Gastrocnemius medialis (tissue), 4 donors: ENCODE results near the gene STOX2. TPM values are rescaled to one million over a fixed set of nuclear protein-coding genes. Genes with fewer than 3 reads are reported as not detected.

Source experiments
- ATAC-seq, 2 donors: fragments of 150-250 bp; one replicate each; pipeline ENCODE4 v1.9.1; 2016
- DNase-seq, 2 donors: peaks; one replicate each; pipeline ENCODE4 v3.0.0-alpha.2; 2019
- H3K27ac ChIP-seq, 4 donors: fragments of 200-600 bp; sonication (generic); 1 replicate in 1 of 4; 2 replicates in 3 of 4; pipeline ENCODE4 v1.5.1; 2016 to 2018; ENCODE audit warnings: mild to moderate bottlenecking in 2 of 4, moderate library complexity in 1 of 4
- H3K27me3 ChIP-seq, 3 donors: fragments of 200-600 bp; sonication (generic) in 2 of 3; 1 replicate in 1 of 3; 2 replicates in 2 of 3; pipeline versions ENCODE4 v1.5.1 to v1.6.0; 2016 to 2019; ENCODE audit warnings: mild to moderate bottlenecking in 1 of 3, moderate library complexity in 1 of 3
- H3K36me3 ChIP-seq, 2 donors: fragments of 200-600 bp; sonication (generic) in 1 of 2; one replicate each; pipeline ENCODE4 v1.5.1; 2017 to 2018
- H3K4me1 ChIP-seq, 2 donors: fragments of 200-600 bp; sonication (generic) in 1 of 2; one replicate each; pipeline ENCODE4 v1.5.1; 2016 to 2017; ENCODE audit warnings: mild to moderate bottlenecking in 2 of 2
- H3K4me3 ChIP-seq, 4 donors: fragments of 200-600 bp; sonication (generic) in 3 of 4; 1 replicate in 1 of 4; 2 replicates in 3 of 4; pipeline ENCODE4 v1.5.1; 2016 to 2019; ENCODE audit warnings: mild to moderate bottlenecking in 2 of 4
- H3K9me3 ChIP-seq, 3 donors: fragments of 200-600 bp; sonication (generic) in 2 of 3; 1 replicate in 1 of 3; 2 replicates in 2 of 3; pipeline ENCODE4 v1.5.1; 2016 to 2019
- CTCF ChIP-seq, 5 experiments: fragments of 450-650 bp in 3 of 5; fragments of 200-600 bp in 2 of 5; sonication (generic) in 2 of 5; IDR thresholded peaks in 4 of 5; conservative IDR thresholded peaks in 1 of 5; 1 replicate in 4 of 5; 2 replicates in 1 of 5; pipeline ENCODE4 v1.5.1; 2016 to 2019; ENCODE audit warnings: antibody characterized with exemption in 5 of 5, mild to moderate bottlenecking in 3 of 5, moderate library complexity in 3 of 5
- POLR2A ChIP-seq, 2 donors: fragments of 450-650 bp; IDR thresholded peaks; one replicate each; pipeline ENCODE4 v1.6.1; 2017; ENCODE audit warnings: antibody characterized with exemption in 2 of 2, mild to moderate bottlenecking in 2 of 2, moderate library complexity in 2 of 2
- in situ Hi-C, 4 donors: fragments of 200-750 bp; cut with MboI; loops; one replicate each; pipeline versions ENCODE4 v1.15.0 to v1.8.0; 2017; ENCODE audit warnings: low sequenced_read_pairs in 4 of 4
- intact Hi-C: fragments of 100-400 bp; cut with DNase I; formaldehyde crosslinking; loops from one replicate; pipeline ENCODE4 v1.15.1; 2023; ENCODE audit warnings: low total_unique reads
- total RNA-seq, 4 donors: library from RNA; depleted of rRNA; stranded (reverse); fragments of >200 nt; gene quantifications; one replicate each; pipeline versions ENCODE4 v1.1.0 to v1.2.3, GENCODE V29; 2016

Gene STOX2
- total RNA-seq, 4 donors from 2014 or later = 3.3 to 8.3 (median 5.9) TPM

- in situ Hi-C loops = no loop called here
- H3K4me3 ChIP-seq = no peak overlapping the region
- DNase-seq = no peak
- intact Hi-C loops = no loop called here
- H3K36me3 ChIP-seq = peaks cover 0 to 14% of the 10 kb centered on the region in 2 donors
- no peaks in the 10 kb centered on the region for H3K4me1 ChIP-seq
- no peak overlapping the region for H3K27ac ChIP-seq
- TF ChIP-seq CTCF (IDR thresholded peaks at IDR 0.05 in 4 of 5, conservative IDR thresholded peaks at IDR 0.05 in 1 of 5) (no peak), POLR2A (IDR thresholded peaks at IDR 0.05) (no peak)
- ATAC-seq = no peak
- H3K27me3 ChIP-seq = no peaks in the 10 kb centered on the region
- no peaks in the 10 kb centered on the region for H3K9me3 ChIP-seq
These were observed 94.3 kb downstream of the STOX2 start for GRCh38 chr4:183999435-183999834.

GRCh38 chr4:184000457-184001396, 95.6 kb downstream of the STOX2 start:
- DNase-seq = no peak
- H3K27ac ChIP-seq = no peak overlapping the region
- in situ Hi-C loops = loop anchor here in 1 of 4 donors (10.0 kb wide), 1 partner anchor 64 kb away; no protein-coding TSS in a partner anchor

DNA sequence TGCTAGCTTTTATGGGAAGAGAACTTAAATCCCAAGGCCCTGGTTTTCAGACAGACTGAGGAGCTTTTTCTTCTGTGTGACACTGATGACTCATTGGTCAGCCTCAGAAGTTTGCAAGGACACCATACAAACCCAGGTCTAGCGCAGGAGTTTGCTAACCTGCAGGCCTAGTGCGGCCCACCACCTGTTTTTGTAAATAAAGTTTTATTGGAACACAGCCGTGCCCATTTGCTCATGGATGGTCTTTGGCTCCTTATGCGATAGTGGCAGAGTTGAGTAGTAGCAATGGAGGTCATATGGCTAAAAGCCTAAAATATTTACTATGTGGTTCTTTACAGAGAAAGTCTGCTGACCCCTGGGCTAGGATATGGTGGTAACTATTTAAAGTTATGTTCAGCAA, 98.3 kb downstream of the STOX2 start:
- H3K27ac ChIP-seq = no peak overlapping the region
- in situ Hi-C loops (loop anchor here in 1 of 4 donors (10.0 kb wide), 1 partner anchor 61 kb away; no protein-coding TSS in a partner anchor), intact Hi-C loops (no loop called here)
- H3K9me3 ChIP-seq = no peaks in the 10 kb centered on the region
- ATAC-seq = no peak
- no peak for DNase-seq
- peaks cover 0 to 14% of the 10 kb centered on the region in 2 donors for H3K36me3 ChIP-seq
- H3K4me3 ChIP-seq = no peak overlapping the region
- TF ChIP-seq POLR2A (IDR thresholded peaks at IDR 0.05) = no peak
- TF ChIP-seq CTCF (IDR thresholded peaks at IDR 0.05 in 4 of 5, conservative IDR thresholded peaks at IDR 0.05 in 1 of 5) = no peak
- H3K4me1 ChIP-seq = no peaks in the 10 kb centered on the region
- H3K27me3 ChIP-seq = no peaks in the 10 kb centered on the region

More at GRCh38 chr4:184000457-184001396, 95.6 kb downstream of the STOX2 start:
- H3K27me3 ChIP-seq = no peaks in the 10 kb centered on the region
- intact Hi-C loops = no loop called here
- H3K36me3 ChIP-seq = peaks cover 0 to 14% of the 10 kb centered on the region in 2 donors
- no peak for TF ChIP-seq CTCF (IDR thresholded peaks at IDR 0.05 in 4 of 5, conservative IDR thresholded peaks at IDR 0.05 in 1 of 5)
- no peak for TF ChIP-seq POLR2A (IDR thresholded peaks at IDR 0.05)
- no peak overlapping the region for H3K4me3 ChIP-seq
- no peak for ATAC-seq
- no peaks in the 10 kb centered on the region for H3K9me3 ChIP-seq
- no peaks in the 10 kb centered on the region for H3K4me1 ChIP-seq

DNA sequence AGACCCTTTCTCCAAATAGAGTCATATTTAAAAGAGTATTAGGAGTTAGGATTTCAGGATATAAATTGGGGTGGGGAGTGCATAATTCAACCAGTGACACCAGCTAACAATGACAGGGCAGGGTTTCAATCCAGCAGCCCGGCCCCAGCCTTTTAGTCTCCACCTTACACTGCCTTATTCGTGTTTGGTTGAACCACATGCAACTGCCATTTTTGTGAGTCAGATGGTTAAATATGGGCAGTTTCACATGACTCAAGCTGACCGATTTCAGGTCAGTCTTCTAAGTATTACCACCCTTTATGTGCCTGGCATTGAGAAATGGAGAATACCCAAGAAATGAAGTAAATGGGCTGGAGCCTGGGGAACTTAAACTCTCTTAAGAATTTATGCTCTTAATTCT, 102.8 kb downstream of the STOX2 start:
- Histone ChIP-seq H3K36me3 (peaks cover 0 to 25% of the 10 kb centered on the region in 2 donors), H3K9me3 (no peaks in the 10 kb centered on the region), H3K27me3 (no peaks in the 10 kb centered on the region), H3K4me1 (no peaks in the 10 kb centered on the region), H3K27ac (no peak overlapping the region), H3K4me3 (no peak overlapping the region)
- no peak for DNase-seq
- intact Hi-C loops (no loop called here), in situ Hi-C loops (loop anchor here in 1 of 4 donors (10.0 kb wide), 1 partner anchor 57 kb away; no protein-coding TSS in a partner anchor)
- TF ChIP-seq CTCF (IDR thresholded peaks at IDR 0.05 in 4 of 5, conservative IDR thresholded peaks at IDR 0.05 in 1 of 5) (no peak), POLR2A (IDR thresholded peaks at IDR 0.05) (no peak)
- ATAC-seq = peak in 1 of 2 donors; percentile 39
